ENCODE measurements around the gene APOBEC3G. TPM values are rescaled to one million over a fixed set of nuclear protein-coding genes. Genes with fewer than 3 reads are reported as not detected.
A peak's percentile ranks its signal among the peaks of the same experiment; 100 is the strongest.

The APOBEC3G gene
- total RNA-seq, 1 donor from 2014 or later = 19.2 TPM

- DNase-seq (peak; percentile 72), ATAC-seq (peak; percentile 54 to 81)
- peak within 1 kb of the TSS; percentile 70 for H3K27ac ChIP-seq
- no peak for TF ChIP-seq CTCF (IDR thresholded peaks at IDR 0.05)
- peaks cover 27% of the 10 kb centered on the region for H3K4me1 ChIP-seq
- H3K36me3 ChIP-seq = no peaks in the 10 kb centered on the region
- H3K4me3 ChIP-seq = no peak within 1 kb of the TSS
- no peaks in the 10 kb centered on the region for H3K27me3 ChIP-seq (ENCODE audit: low read depth)
- intact Hi-C loops (cut with DNase I) = no loop called here
- H3K9me3 ChIP-seq = no peaks in the 10 kb centered on the region
Observed at GRCh38 chr22:39097098-39098020, 20.3 kb downstream of the APOBEC3G start, which contains the start of gene APOBEC3H. APOBEC3H (plus strand) TSS chr22:39097244; CDS start chr22:39100279, 3,035 bp downstream.

GRCh38 chr22:39098026-39098425 is 21.0 kb downstream of the APOBEC3G start:
- intact Hi-C loops (cut with DNase I) = no loop called here
- no peak for TF ChIP-seq CTCF (IDR thresholded peaks at IDR 0.05)
- peak in 1 of 2 donors; percentile 22 for ATAC-seq
- no peaks in the 10 kb centered on the region for H3K27me3 ChIP-seq (ENCODE audit: low read depth)
- H3K9me3 ChIP-seq = no peaks in the 10 kb centered on the region
- no peak overlapping the region for H3K4me3 ChIP-seq
- H3K4me1 ChIP-seq = peaks cover 20% of the 10 kb centered on the region
- H3K27ac ChIP-seq = peak overlapping the region; percentile 70
- H3K36me3 ChIP-seq = no peaks in the 10 kb centered on the region
- DNase-seq = no peak

- DNase-seq (no peak), ATAC-seq (no peak)
- TF ChIP-seq CTCF (IDR thresholded peaks at IDR 0.05) = no peak
- Histone ChIP-seq H3K4me1 (peaks cover 19% of the 10 kb centered on the region), H3K27ac (no peak overlapping the region), H3K4me3 (no peak overlapping the region), H3K36me3 (no peaks in the 10 kb centered on the region), H3K9me3 (no peaks in the 10 kb centered on the region), H3K27me3 (ENCODE audit: low read depth) (no peaks in the 10 kb centered on the region)
- intact Hi-C loops (cut with DNase I) = no loop called here
Observed at GRCh38 chr22:39098576-39098975, 21.5 kb downstream of the APOBEC3G start.

GRCh38 chr22:39101226-39101625 is 24.2 kb downstream of the APOBEC3G start:
- Histone ChIP-seq H3K27ac (no peak overlapping the region), H3K4me1 (peaks cover 16% of the 10 kb centered on the region), H3K4me3 (no peak overlapping the region), H3K36me3 (no peaks in the 10 kb centered on the region), H3K27me3 (ENCODE audit: low read depth) (no peaks in the 10 kb centered on the region), H3K9me3 (no peaks in the 10 kb centered on the region)
- DNase-seq = no peak
- intact Hi-C loops (cut with DNase I) = no loop called here
- ATAC-seq = no peak
- no peak for TF ChIP-seq CTCF (IDR thresholded peaks at IDR 0.05)

- no peaks in the 10 kb centered on the region for H3K27me3 ChIP-seq (ENCODE audit: low read depth)
- ATAC-seq (no peak), DNase-seq (no peak)
- intact Hi-C loops (cut with DNase I) = no loop called here
- no peaks in the 10 kb centered on the region for H3K9me3 ChIP-seq
- H3K27ac ChIP-seq = no peak overlapping the region
- no peak overlapping the region for H3K4me3 ChIP-seq
- TF ChIP-seq CTCF (IDR thresholded peaks at IDR 0.05) = no peak
- no peaks in the 10 kb centered on the region for H3K4me1 ChIP-seq
- H3K36me3 ChIP-seq = no peaks in the 10 kb centered on the region
Observed at GRCh38 chr22:39103431-39103830, 26.4 kb downstream of the APOBEC3G start.

Data from lower lobe of right lung (tissue), 2 donors.